ELF-1 (cell line): ENCODE data around the gene MYG1.
A peak's percentile ranks its signal among the peaks of the same experiment; 100 is the strongest.

Source experiments
- DNase-seq: peaks from one replicate; pipeline ENCODE4 v3.0.0-alpha.2; 2016; ENCODE audit warnings: low read depth, low spot score

Gene MYG1, protein sequence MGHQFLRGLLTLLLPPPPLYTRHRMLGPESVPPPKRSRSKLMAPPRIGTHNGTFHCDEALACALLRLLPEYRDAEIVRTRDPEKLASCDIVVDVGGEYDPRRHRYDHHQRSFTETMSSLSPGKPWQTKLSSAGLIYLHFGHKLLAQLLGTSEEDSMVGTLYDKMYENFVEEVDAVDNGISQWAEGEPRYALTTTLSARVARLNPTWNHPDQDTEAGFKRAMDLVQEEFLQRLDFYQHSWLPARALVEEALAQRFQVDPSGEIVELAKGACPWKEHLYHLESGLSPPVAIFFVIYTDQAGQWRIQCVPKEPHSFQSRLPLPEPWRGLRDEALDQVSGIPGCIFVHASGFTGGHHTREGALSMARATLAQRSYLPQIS

DNA sequence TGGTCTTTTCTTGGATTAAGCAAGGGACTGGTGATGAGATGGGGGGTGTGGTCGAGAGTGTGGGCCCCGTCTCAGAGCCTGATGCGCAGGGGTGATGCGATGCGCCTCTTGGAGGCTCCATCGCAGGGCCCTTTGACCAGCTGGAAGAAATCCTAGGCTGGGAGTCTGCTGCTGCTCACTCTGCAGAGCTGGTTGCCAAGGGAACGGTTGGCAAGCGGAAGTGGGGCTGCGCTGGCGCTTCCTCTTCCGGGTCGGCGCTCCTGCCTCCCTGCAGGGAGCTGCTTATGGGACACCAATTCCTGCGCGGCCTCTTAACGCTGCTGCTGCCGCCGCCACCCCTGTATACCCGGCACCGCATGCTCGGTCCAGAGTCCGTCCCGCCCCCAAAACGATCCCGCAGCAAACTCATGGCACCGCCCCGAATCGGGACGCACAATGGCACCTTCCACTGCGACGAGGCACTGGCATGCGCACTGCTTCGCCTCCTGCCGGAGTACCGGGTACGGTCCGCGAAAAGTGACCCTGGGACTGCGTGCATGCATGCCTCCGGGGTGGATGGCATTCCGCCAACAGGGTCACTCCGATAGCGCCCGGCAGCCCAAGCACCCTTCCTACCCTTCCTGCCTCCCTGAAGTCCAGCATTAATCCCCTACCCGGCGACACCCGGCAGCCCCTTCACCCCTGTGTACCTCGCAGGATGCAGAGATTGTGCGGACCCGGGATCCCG lies at the start of gene MYG1:
Gene MYG1, plus strand, starts transcription at position 242 of the 727 bp plus-strand sequence. Its CDS starts 43 bp downstream, at position 285.
- peak; percentile 96 for DNase-seq

DNA sequence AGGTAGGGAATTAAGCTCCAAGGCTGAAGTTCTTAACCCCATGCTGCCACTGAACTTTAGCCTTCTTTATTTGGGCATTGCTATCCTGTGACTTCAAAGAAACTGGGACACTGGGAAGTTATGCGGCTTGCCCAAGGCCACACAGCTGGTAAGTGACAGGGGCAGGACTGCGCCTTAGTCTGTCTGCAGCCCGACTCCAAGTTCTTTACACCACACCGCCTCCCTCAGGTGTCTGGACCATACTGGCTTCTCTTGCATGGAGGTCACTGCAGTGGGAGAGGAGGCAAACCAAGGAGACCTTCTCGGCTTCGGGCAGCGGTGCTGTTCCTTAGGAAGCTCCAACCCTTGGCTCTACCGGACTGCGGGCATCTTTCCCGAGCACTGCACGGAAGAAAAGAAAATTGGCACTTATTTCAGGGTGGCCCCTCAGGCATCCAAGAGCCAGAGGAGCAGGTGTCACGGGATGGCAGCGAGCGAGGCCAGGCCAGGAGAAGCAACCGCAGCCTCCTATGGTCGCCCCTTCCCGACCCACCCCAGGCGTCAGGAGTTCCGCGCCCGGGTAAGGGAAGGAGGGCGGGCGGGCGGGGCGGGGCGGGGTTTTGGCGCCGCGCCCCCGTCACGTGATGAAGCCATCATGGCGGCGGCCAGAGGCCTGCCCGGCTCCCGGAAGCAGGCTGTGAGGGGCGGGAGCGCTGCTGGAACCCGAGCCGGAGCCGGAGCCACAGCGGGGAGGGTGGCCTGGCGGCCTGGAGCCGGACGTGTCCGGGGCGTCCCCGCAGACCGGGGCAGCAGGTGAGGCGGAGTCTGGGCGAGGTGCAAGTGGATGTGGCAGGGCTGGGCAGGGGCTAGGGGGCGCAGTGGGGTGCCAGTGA lies 47.8 kb upstream of the MYG1 start:
- peak; percentile 92 for DNase-seq

DNA sequence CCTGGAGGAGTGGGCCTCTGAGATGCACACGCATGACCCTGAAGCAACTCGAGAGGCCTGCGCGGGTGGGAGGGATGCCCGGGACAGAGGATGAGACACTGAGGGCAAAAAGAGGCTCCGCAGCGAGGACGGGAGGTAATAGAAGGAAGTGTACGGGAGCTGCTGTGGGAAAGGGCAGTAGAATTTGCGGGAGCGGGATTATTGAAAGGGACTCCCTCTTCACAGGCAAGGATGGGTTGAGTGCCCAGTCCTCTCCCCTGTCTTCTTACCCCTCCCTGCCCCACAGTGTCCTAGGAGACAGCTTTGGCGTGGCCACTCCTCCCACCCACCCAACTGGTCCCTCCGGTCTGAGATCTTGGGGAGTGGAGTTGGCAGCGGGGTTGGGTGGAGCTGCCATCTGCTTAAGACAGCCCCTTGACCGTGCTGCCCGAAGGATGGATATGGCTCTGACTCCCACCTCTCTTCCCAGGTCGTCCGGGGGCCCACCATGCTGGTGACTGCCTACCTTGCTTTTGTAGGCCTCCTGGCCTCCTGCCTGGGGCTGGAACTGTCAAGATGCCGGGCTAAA lies 47.1 kb upstream of the MYG1 start:
- DNase-seq = no peak

DNA sequence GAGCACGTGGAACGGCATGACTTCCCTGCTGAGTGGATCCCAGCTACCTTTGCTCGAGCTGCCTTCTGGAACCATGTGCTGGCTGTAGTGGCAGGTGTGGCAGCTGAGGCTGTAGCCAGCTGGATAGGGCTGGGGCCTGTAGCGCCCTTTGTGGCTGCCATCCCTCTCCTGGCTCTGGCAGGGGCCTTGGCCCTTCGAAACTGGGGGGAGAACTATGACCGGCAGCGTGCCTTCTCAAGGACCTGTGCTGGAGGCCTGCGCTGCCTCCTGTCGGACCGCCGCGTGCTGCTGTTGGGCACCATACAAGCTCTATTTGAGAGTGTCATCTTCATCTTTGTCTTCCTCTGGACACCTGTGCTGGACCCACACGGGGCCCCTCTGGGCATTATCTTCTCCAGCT lies 46.2 kb upstream of the MYG1 start:
- DNase-seq = no peak

DNA sequence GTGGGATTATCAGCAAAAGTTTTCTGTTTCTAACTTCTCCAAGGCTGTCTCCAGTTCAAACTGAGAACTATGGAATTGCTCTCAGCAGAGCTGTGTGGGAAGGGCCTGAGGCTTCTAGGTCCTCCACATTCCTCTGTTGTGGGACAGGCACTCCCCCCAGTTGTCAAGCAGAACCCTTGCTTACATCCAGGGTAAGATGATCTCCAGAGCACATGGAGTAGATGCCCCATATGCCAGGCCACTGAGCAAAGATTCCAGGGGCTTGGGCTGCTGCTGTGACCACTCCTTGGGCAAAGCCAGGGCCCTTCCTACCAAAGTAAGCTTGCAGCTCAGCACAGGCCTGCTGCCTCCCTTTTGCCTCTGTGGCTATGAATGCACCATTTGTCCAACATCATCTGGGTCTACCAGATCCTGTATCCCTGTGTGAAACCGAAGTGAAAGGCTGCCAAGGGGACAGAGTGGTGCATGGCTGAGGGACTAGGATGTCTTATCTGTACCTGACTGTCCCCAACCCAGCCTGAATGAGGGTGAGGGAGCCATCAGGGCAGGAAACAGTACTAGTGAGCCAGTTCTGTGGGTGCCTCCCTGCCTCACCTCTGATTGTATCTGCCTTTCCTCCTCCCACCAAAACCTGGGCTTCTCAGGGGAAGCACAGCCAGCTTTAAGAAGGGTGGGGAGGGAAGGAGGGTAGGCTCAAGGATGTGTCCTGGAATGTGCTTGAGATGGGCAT lies 44.5 kb upstream of the MYG1 start:
- no peak for DNase-seq

DNA sequence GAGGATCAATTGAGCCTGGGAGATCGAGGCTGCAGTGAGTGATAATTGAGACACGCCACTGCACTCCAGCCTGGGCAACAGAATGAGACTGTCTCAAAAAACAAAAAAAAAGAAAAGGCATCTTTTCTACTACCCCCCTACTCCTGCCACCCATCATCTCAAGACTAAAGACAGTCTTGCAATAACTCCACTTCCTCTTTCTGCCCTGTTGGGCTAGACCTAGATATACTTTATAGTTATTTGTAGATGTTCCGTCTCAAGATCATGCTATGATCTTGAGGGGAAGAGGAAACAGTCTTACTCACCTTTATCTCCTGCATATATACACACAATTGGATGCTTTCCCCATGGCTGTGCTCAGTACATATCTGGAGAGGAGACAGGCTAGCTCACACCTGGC lies 43.5 kb upstream of the MYG1 start:
- DNase-seq = no peak

DNA sequence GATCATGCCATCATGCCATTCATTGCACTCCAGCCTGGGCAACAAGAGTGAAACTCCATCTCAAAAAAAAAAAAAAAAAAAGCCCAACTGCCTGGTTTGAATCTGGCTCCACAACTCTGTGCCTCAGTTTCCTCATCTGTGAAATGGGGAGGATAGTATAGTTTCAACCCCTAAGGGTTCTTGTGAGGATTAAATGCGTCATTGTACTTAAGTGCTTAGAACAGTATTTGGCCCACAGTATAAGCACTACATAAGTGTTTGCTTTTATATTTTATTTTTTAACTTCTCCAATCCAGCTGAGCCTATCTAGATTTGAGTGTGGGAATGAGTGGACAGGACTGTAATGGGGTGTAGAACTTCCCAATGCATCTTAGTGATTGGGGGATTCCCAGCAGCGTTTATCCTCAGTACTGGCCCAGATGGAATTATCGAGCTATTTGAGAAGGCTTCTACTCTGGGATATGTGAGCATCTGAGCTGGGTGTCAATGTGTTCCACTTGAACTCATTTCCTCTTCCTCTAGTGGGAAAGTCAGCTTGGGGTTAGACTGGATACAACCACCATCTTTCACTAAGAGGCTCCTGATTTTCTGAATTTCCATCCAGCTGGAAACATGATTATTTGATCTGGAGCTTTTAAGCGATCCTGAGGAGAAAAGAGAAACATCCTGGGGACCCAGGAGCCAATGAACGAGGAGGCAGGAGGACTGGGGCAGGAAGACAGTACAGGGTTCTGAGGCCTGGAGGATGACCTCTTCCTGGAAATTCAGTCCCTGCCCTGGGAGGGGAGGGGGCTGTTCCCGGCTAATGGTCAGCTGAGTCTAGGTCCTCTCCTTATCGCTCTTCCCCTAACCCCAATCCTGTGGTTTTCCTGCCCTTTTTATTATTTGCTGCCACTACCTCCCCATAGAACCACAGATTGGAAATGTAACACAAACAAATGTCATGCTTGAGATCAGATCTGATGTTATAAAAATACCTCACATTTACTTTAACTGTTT lies 40.7 kb upstream of the MYG1 start:
- DNase-seq = no peak

DNA sequence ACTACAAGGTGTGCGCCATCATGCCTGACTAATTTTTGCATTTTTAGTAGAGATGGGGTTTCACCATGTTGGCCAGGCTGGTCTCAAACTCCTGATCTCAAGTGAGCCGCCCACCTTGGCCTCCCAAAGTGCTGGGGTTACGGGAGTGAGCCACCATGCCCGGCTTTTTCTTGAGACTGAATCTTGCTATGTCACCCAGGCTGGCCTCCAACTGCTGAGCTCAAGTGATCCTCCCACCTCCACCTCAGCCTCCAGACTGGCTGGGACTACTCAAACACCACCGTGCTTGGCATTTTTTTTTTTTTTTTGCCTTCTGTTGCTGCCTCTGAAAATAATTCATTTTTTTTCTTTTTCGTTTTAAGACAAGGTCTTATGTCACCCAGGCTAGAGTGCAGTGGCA lies 39.6 kb upstream of the MYG1 start:
- DNase-seq = no peak

DNA sequence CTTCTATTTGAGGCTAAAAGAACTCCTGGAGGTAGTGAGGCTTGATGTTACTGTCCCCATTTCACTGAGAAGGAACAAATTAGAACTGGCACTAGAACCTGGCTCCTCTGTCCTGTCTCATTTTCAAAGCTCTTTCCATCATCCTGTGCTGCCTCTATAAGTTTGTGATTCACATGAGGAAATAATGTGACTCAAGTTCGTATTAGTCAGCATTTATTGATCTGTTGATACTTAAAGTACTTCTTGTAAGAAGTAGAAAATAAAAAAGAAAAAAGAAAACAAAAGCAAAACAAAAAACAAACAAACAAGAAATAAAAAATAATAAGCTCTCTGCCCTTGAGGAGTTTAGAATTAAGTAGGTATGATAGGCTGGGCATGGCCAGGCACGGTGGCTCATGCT lies 33.7 kb upstream of the MYG1 start:
- no peak for DNase-seq

DNA sequence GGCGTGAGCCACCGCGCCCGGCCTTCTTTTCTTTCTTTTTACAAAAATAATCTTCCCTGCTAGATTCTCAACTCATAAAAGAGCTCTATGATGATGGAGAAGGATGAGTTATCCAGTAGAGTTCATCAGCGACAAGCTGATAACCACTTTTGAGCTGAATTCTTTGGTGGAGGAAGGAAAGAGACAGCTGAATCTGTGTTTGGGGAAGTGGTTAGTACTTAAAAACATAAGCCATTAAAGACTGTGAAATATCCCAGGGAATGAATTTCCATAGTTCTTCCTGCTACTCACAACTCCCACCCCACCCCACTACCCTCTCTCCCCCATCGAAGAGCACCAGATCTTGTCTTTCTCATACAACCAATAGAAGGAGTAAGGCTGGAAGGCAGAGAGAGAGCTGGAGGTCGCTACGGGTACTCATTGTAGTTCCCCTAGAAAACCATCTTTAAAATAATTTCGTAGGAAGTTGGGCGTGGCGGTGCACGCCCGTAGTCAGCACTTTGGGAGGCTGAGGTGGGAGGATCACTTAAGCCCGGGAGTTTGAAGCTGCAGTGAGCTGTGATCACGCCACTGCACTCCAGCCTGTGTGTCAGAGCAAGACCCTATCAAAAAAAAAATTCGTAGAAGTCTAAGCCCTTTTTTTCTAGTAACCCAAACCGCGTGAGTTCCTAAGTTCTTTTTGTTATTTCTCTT lies 32.0 kb upstream of the MYG1 start:
- DNase-seq = no peak

DNA sequence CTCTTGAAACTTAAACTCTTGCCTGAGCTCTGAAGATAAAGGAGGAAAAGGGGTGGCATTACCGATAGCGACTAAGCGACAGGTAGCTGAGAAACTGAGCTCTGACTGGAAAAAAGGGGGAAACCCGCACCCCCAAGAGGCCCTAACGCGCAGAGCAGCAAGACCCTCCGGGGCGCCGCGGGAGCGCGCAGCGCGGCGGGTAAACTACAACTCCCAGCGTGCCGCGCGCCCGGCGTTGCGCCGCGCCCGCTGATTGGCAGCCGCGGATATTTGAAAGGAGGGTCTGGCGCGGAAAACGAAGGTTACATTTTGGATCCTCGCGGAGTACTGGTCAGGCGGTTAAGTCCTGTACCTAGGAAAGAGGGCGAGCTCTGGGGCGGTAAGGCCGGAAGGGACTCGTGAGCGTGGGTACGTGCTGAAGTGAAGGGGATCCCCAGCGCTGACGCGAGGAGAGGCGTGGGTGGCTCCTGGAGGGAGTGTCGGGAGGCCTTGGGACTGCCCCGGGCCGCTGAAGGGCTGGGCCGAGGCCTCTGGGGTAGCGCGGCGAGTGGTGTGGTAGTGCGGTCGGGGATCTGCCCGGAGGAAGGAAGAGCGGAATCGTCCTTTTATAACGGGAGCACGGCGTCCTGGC lies 31.4 kb upstream of the MYG1 start, which contains the start of gene ESPL1:
Gene ESPL1, plus strand, starts transcription at position 301 of the 631 bp plus-strand sequence. CDS start 468 bp downstream, outside the sequence.
- DNase-seq = peak; percentile 87

DNA sequence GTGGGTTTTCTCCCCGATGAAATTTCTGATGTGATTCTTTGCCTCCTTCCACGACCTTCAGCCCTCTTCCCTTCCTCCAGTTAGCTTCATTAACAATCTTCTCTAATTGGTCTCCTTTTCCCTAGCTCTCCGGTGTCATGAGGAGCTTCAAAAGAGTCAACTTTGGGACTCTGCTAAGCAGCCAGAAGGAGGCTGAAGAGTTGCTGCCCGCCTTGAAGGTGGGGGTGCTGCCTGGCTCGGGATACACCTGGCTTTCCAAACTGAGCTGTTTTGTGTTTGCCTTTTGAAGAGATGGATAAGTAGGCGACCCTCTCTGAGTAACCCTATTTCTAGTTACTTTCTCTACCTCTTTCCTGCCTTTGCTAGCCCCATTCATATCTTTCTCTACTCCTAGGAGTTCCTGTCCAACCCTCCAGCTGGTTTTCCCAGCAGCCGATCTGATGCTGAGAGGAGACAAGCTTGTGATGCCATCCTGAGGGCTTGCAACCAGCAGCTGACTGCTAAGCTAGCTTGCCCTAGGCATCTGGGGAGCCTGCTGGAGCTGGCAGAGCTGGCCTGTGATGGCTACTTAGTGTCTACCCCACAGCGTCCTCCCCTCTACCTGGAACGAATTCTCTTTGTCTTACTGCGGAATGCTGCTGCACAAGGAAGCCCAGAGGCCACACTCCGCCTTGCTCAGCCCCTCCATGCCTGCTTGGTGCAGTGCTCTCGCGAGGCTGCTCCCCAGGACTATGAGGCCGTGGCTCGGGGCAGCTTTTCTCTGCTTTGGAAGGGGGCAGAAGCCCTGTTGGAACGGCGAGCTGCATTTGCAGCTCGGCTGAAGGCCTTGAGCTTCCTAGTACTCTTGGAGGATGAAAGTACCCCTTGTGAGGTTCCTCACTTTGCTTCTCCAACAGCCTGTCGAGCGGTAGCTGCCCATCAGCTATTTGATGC lies 30.6 kb upstream of the MYG1 start:
- peak; percentile 70 for DNase-seq

DNA sequence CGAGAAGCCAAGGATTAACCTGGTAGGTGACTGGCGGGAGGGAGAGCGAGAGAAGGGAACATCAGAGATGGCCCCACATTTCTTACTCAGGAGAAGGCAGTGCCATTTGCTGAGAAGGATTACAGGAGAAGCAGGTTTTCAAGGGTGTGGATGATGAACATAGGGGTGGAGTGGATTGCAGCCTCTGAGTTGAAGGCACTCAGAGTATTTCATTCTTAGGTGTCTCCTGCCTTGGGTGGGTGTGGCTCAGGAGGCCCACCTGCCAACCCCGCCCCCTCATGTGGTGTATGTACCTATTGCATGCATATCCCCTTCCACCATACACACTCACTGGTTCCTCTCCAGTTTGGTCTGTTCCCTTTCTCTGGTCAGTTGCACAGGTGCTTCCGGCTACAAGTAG lies 25.1 kb upstream of the MYG1 start:
- DNase-seq = no peak

DNA sequence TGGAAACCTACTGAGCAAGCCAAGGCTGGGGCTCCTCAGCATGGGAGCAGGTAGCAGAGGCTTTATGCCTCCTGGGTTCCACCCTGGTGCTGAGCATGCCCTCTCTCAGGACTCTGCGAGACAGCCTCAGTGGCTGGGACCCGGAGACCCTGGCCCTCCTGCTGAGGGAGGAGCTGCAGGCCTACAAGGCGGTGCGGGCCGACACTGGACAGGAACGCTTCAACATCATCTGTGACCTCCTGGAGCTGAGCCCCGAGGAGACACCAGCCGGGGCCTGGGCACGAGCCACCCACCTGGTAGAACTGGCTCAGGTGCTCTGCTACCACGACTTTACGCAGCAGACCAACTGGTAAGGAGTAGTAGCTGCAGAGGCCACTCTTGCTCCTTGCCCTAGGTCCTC lies 23.0 kb upstream of the MYG1 start:
- DNase-seq = no peak

DNA sequence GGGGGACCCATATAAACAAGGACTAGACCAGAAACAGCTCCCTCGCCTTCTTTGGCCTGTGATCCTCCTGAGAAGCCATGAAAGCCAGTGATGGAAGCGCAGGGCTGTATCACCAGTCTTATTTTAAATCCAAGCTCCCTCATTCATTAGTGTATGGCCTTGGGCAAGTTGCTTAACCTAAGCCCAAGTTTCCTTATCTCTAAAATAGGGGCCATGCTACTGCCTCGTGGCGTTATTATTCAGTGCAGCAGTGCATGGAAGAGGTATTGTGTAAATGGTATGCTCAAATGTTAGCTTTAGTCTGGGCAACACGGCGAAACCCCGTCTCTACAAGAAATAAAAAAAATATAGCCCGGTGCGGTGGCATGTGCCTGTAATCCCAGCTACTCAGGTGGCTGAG lies 21.5 kb upstream of the MYG1 start:
- no peak for DNase-seq

DNA sequence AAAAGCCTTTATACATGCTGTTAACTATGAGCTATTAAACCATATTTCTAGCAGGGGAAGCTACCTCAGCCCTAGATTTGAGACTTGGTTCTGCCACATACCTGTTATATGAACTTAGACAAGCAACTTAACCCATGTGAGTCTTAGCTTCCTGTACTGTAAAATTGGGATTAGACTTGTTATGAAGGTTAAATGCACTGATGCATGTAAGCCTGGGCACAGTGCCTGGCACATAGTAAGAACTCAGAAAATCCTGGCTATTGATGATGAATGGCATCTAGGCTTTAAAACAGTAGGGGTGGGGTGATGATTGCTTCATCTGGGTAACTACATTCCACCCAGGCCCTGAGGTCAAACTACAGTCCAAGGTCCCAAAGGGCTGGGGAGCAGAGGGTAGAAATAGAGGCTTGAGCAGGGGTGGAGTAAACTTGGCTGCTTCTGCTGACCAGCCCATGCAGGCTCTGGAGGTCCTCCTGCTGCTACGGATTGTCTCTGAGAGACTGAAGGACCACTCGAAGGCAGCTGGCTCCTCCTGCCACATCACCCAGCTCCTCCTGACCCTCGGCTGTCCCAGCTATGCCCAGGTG lies 20.1 kb upstream of the MYG1 start:
- DNase-seq = no peak

DNA sequence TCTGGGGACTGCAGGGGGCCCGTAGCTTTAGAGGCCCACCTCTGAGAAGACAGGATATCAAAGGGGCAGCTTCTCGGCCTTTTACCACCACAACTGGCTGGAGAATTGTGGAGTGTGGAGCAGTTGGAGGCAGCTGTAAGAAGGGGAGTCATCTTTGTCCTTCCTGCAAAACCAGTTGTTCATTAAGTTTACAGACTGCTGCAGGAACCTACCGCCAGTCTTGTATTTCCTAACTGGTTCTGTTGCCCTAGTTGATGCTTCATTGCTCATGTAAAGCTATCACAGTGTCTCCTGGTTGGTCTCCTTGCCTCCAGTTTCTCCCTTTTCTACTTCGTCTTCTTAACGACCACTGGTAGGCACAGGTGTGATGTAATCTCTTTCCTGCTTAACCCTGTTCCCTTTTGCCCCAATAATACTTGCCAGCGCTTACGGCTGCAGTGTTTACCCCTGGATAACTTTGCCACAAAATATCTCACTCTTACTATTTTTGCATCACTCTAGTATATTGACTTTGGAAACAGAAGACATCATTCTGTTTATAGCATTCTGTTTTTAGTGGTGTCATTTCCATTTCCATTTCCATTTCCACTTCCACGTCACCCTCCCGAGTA lies 19.5 kb upstream of the MYG1 start:
- no peak for DNase-seq
